Measurements from ENCODE around the gene TRMT10B.

GRCh38 chr9:37790096-37790495 lies 36.5 kb downstream of the TRMT10B start:
- no peak for TF ChIP-seq CTCF (IDR thresholded peaks at IDR 0.05)
- no peak for TF ChIP-seq POLR2A (IDR thresholded peaks at IDR 0.05)
- no peak for TF ChIP-seq POLR2AphosphoS5 (IDR thresholded peaks at IDR 0.05)
- TF ChIP-seq EP300 (IDR thresholded peaks at IDR 0.05) = no peak

Data from stomach (tissue), 4 donors.